ENCODE measurements around the gene DSCAML1. TPM values are rescaled to one million over a fixed set of nuclear protein-coding genes. Genes with fewer than 3 reads are reported as not detected.

Gene DSCAML1
- total RNA-seq, 4 donors from 2014 or later, result 0.54 to 1.8 (median 0.99) TPM

DNA sequence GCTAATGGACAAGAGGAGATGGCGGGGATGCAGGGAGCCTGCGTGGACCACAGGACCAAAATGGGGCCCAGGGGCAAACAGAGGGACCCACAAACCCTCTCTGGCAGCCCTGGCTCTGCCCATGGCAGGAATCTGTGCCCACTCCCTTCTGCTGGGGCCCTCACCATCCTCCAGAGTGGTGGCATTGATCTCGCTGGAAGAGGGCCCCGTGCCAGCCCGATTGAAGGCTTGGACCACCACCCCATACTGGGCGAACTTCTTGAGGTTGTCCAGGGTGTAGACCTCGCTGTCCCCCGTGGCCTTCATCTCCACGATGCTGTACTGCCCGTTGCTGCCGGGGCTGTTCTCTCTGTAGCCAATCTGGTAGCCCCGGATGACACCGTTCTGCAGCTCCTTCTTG is 332.2 kb downstream of the DSCAML1 start:
- H3K27me3 ChIP-seq, result no peaks in the 10 kb centered on the region
- TF ChIP-seq, protein P1, sequence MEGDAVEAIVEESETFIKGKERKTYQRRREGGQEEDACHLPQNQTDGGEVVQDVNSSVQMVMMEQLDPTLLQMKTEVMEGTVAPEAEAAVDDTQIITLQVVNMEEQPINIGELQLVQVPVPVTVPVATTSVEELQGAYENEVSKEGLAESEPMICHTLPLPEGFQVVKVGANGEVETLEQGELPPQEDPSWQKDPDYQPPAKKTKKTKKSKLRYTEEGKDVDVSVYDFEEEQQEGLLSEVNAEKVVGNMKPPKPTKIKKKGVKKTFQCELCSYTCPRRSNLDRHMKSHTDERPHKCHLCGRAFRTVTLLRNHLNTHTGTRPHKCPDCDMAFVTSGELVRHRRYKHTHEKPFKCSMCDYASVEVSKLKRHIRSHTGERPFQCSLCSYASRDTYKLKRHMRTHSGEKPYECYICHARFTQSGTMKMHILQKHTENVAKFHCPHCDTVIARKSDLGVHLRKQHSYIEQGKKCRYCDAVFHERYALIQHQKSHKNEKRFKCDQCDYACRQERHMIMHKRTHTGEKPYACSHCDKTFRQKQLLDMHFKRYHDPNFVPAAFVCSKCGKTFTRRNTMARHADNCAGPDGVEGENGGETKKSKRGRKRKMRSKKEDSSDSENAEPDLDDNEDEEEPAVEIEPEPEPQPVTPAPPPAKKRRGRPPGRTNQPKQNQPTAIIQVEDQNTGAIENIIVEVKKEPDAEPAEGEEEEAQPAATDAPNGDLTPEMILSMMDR (IDR thresholded peaks at IDR 0.05), result no peak
- TF ChIP-seq POLR2A (IDR thresholded peaks at IDR 0.05), result no peak
- DNase-seq, result no peak
- H3K9me3 ChIP-seq, result no peaks in the 10 kb centered on the region
- H3K4me3 ChIP-seq (replicated peaks in 1 of 3), result no peak overlapping the region
- H3K4me1 ChIP-seq, result no peaks in the 10 kb centered on the region
- no peaks in the 10 kb centered on the region for H3K36me3 ChIP-seq
- intact Hi-C loops (cut with DNase I), result no loop called here
- WGBS, 2 donors, result 93 to 97% methylated on average over 8 to 10 of the region's 13 CpGs
- H3K27ac ChIP-seq, result no peak overlapping the region

DNA sequence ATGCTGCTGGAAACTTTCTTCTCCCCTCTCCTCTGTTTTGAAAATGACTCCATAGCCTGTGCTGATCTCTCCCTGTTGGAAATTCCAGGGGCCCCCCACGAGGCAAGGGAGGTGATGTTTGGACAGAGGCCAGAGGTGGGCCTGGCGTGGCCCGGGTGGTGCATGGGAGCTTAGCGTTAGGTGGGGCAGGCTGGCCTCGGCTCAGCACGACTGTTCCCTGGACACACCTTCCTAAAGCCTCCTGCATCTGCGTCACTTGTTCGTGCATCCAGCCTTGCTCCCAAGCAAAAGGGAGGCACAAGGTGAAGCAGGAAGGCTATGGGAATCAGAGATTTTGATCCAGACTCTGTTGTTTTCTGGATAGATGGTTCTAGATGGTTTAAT is 334.2 kb downstream of the DSCAML1 start:
- WGBS, 2 donors, result 70 to 79% methylated on average over 8 of the region's 8 CpGs
- H3K4me1 ChIP-seq, result peaks cover 0 to 4% of the 10 kb centered on the region in 2 donors
- no peaks in the 10 kb centered on the region for H3K36me3 ChIP-seq
- no peak overlapping the region for H3K27ac ChIP-seq
- H3K9me3 ChIP-seq, result no peaks in the 10 kb centered on the region
- TF ChIP-seq, protein P1 (IDR thresholded peaks at IDR 0.05), result no peak
- no peak for TF ChIP-seq POLR2A (IDR thresholded peaks at IDR 0.05)
- intact Hi-C loops (cut with DNase I), result no loop called here
- no peak overlapping the region for H3K4me3 ChIP-seq (replicated peaks in 1 of 3)
- no peak for DNase-seq
- no peaks in the 10 kb centered on the region for H3K27me3 ChIP-seq

DNA sequence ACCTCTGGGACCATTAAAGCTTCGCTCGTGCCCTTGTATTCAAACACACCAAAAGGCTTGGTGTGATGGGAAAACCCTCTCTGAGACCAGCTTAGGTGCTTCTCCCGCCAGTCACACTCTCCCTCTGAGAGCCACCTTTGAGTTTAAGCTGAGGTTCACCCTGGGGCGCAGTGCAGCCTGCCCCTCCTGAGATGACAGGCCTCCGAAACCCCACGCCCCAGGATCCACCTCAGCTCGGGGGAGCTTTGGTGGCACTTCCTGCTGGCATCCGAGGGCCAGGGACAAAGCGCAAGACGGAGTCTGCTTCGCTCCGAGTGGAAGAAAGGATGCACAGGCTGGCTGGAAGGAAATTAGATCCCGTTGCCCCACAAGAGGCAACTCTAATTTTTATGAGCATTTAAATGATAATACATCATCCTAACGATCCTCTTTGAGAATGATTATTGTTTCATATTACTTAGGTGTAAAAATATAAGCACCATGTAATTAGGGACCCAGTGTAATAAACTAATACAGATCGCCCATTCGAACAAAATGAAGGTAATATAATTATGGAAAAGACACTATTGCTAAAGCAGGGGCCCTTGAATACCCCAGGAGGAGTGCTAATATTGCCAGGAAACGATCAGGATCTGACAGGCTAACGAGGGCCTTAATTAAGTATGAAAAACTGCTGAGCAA is 334.7 kb downstream of the DSCAML1 start:
- Histone ChIP-seq H3K36me3 (no peaks in the 10 kb centered on the region), H3K27ac (no peak overlapping the region), H3K4me1 (peaks cover 0 to 9% of the 10 kb centered on the region in 2 donors), H3K4me3 (replicated peaks in 1 of 3) (no peak overlapping the region), H3K27me3 (no peaks in the 10 kb centered on the region), H3K9me3 (no peaks in the 10 kb centered on the region)
- no peak for DNase-seq
- no peak for TF ChIP-seq POLR2A (IDR thresholded peaks at IDR 0.05)
- TF ChIP-seq, protein P1 (IDR thresholded peaks at IDR 0.05), result no peak
- 93% methylated on average over 18 of the region's 18 CpGs for WGBS, 2 donors
- intact Hi-C loops (cut with DNase I), result no loop called here

DNA sequence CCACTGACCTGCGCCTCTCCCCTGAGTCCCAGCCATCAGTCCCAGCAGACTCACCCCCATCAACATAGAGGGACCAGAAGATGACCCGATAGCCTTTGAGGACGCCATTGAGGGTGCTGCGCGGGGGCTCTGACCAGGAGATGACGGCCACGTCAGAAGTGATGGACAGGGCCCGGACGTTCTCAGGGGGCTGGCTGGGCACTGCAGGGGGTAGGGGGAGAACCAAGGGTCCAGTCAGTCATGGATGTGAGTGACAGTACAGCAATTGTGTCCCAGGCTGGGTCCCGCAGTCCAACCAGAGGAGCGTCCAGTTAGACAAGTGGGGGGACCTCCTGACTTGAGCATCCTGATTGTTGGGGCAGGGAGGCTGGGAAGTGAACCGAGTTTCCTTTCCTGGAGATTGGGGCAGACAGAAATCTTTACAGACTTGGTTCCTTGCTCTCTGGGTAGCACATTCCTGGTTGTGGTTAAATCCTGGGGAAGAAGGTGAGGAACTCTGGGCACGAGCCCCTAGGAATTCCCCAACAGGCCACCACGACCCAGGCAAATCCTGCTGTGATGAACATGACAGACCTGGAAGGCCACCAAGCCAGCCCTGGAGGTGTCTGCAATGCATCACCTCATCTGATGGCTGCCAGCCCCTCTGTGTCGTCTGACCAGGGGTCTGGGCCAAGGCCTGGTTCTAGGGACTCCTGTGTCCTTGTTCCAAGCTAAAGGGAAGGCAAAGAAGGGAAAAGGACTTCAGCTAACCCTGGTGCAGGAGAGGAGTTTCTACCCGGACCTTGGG is 335.4 kb downstream of the DSCAML1 start:
- no peak overlapping the region for H3K4me3 ChIP-seq (replicated peaks in 1 of 3)
- no peaks in the 10 kb centered on the region for H3K27me3 ChIP-seq
- no peak overlapping the region for H3K27ac ChIP-seq
- peaks cover 0 to 9% of the 10 kb centered on the region in 2 donors for H3K4me1 ChIP-seq
- intact Hi-C loops (cut with DNase I), result no loop called here
- H3K36me3 ChIP-seq, result no peaks in the 10 kb centered on the region
- DNase-seq, result no peak
- 93 to 97% methylated on average over 14 to 16 of the region's 16 CpGs for WGBS, 2 donors
- TF ChIP-seq, protein P1 (IDR thresholded peaks at IDR 0.05), result no peak
- no peak for TF ChIP-seq POLR2A (IDR thresholded peaks at IDR 0.05)
- no peaks in the 10 kb centered on the region for H3K9me3 ChIP-seq

DNA sequence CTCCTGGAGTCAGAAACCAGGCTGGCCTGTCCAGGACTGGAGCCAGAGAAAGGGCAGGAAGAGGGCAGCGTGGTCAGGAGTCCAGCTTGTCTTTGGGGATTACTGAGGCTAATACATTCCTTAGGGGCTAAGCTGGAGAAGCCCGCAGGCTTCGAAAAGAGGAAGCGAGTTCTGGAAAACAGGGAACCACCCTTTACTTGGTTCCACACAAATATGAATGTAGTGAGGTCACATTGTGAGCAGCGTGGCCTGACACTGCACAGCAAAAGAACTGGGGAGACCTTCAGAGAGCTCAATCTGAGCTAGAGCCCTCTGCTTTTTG is 337.1 kb downstream of the DSCAML1 start:
- 89 to 100% methylated on average over 5 of the region's 5 CpGs for WGBS, 2 donors
- Histone ChIP-seq H3K4me1 (peaks cover 0 to 9% of the 10 kb centered on the region in 2 donors), H3K27ac (no peak overlapping the region), H3K36me3 (no peaks in the 10 kb centered on the region), H3K4me3 (replicated peaks in 1 of 3) (no peak overlapping the region), H3K27me3 (no peaks in the 10 kb centered on the region), H3K9me3 (no peaks in the 10 kb centered on the region)
- intact Hi-C loops (cut with DNase I), result no loop called here
- TF ChIP-seq, protein P1 (IDR thresholded peaks at IDR 0.05), result no peak
- no peak for TF ChIP-seq POLR2A (IDR thresholded peaks at IDR 0.05)
- DNase-seq, result no peak
